Upper lobe of left lung (tissue), 4 donors: ENCODE results near the gene STARD9.

Experiments
- CTCF ChIP-seq, 6 experiments: fragments of 450-650 bp in 4 of 6; fragments of 200-600 bp in 2 of 6; sonication (generic) in 2 of 6; IDR thresholded peaks; one replicate each; pipeline ENCODE4 v1.5.1; 2016 to 2019; ENCODE audit warnings: antibody characterized with exemption in 6 of 6
- POLR2AphosphoS5 ChIP-seq, 2 donors: sonication (generic); formaldehyde crosslinking; IDR thresholded peaks; one replicate each; pipeline ENCODE4 v1.5.1; 2017; ENCODE audit warnings: antibody characterized with exemption in 2 of 2

DNA sequence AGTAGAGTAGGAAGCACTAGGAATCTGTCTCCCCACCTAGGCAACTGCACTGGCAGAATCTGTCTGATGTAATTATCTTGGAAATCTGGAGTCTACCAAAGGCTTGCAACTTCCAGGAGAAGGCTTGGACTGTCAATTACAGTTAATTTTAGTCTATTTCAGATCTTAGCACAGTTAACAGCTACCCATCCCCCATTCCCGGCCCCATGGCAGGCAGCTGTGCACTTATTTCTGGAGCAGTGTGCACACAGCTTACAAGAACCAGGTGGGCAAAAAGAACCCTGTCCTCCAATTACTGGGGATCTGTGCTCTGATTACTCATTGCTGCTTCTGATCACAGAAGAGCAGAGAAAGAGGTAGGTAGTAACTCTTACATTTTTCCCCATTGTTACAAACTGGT is 173.9 kb downstream of the STARD9 start:
- no peak for TF ChIP-seq POLR2AphosphoS5 (IDR thresholded peaks at IDR 0.05)
- TF ChIP-seq CTCF (IDR thresholded peaks at IDR 0.05): no peak
